C4-2B (cell line): ENCODE data around the gene DPH7.
"Not testable (repeated sequence)": the region's sequence is repeated elsewhere in the genome, so short reads cannot be mapped to it uniquely, and the experiment has no call there.

Experiments used
- H3K27ac ChIP-seq: fragments of 450-650 bp; 2 replicates; pipeline ENCODE4 v1.5.1; 2017
- ZFX ChIP-seq: fragments of 450-650 bp; IDR thresholded peaks from 2 replicates; pipeline ENCODE4 v1.6.1; 2017
- TF ChIP-seq, protein P1 (sequence below): fragments of 450-650 bp; conservative IDR thresholded peaks from 2 replicates; pipeline ENCODE4 v1.5.1; 2017; ENCODE audit warnings: mild to moderate bottlenecking

Gene DPH7

DNA sequence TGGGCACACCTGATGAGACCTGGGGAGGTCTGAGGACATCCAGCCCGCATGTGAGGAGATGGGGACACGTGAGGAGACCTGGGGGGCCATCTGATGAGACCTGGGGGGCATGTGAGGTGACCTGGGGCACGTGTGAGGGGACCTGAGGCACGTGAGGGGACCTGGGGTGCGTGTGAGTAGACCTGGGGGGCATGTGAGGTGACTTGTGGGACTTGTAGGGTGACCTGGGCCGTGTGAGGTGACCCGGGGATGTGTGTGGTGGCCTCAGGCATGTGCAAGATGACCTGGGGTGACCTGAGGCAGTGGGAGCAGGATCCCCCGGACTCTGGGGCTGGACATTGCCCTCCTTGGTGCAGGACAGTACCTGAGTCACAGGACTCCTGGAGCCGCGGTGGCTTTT lies 59.2 kb downstream of the DPH7 start:
- TF ChIP-seq, protein P1, sequence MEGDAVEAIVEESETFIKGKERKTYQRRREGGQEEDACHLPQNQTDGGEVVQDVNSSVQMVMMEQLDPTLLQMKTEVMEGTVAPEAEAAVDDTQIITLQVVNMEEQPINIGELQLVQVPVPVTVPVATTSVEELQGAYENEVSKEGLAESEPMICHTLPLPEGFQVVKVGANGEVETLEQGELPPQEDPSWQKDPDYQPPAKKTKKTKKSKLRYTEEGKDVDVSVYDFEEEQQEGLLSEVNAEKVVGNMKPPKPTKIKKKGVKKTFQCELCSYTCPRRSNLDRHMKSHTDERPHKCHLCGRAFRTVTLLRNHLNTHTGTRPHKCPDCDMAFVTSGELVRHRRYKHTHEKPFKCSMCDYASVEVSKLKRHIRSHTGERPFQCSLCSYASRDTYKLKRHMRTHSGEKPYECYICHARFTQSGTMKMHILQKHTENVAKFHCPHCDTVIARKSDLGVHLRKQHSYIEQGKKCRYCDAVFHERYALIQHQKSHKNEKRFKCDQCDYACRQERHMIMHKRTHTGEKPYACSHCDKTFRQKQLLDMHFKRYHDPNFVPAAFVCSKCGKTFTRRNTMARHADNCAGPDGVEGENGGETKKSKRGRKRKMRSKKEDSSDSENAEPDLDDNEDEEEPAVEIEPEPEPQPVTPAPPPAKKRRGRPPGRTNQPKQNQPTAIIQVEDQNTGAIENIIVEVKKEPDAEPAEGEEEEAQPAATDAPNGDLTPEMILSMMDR, result no peak
- TF ChIP-seq ZFX, result no peak
- H3K27ac ChIP-seq, result no peak overlapping the region

DNA sequence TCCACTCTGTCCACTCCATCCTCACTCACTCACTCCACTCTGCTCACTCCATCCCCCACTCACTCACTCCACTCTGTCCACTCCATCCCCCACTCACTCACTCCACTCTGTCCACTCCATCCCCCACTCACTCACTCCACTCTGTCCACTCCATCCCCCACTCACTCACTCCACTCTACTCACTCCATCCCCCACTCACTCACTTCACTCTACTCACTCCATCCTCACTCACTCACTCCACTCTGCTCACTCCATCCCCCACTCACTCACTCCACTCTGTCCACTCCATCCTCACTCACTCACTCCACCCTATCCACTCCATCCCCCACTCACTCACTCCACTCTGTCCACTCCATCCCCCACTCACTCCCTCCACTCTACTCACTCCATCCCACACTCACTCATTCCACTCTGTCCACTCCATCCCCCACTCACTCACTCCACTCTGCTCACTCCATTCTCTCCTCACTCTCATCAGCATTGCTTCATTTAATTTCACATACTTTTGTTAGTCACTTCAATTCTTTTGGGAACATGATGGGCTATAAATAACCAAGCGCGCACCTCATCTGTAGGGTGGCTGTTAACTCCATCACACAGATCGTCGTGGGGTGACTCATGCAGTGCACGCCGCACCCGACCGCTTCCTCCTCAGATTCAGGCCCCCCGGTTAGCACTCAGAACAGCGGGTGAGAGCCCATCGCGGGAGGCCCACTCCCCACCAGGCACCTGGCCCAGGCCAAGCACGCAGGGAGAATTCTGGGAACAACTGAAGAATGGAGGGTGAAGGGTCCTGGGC lies 59.9 kb downstream of the DPH7 start:
- H3K27ac ChIP-seq, result not testable (repeated sequence)

DNA sequence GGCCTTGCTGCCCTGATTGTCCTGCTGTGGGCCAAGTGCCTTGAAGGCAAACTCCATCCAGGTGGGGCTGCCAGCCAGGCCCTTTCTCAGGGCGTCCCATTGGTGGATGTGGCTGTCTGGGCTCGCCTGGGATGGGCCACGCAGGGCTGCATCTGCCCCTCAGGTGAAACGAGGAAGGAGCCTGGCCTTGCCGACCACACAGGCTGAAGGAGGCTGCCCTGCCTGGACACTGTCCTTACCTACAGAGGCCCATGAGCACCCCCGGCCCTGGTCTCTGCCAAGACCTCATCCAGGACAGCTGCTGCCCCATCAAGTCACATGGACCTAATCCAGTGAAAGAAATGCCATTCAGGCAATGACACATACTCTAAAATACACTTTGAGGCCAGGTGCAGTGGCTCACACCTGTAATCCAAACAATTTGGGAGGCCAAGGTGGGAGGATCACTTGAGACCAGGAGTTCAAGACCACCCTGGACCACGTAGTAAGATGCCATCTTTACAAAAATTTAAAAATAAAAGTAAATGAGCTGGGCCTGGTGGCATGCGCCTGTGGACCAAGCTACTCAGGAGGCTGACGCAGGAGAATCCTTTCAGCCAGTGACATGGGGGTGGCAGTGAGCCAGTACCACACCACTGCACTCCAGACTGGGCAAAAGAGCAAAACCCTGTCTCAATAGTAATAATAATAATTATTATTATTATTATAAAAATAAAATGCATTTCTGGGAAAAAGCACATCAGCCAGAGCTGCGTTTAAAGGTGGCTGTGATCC lies 62.4 kb downstream of the DPH7 start:
- H3K27ac ChIP-seq, result no peak overlapping the region
- TF ChIP-seq, protein P1, result no peak
- no peak for TF ChIP-seq ZFX

DNA sequence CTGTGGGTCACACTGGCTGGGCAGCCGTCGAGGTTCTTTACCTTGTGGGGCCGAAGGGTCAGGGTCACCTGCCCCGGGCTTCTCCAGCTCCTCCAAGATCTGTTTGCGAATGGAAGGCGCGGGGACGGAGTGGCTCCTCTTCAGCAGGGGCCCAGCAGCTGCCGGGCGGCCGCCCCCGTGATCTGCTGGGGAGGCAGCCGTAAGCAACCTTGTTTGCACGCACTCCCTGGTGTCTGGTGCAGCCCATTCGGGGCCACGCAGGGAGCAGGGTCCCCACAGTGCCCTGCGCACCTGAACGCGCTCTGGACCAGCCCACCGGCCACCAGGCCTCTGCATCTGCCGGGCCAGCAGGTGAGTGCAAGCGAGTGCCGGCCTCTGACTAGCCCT lies 63.4 kb downstream of the DPH7 start:
- no peak overlapping the region for H3K27ac ChIP-seq
- no peak for TF ChIP-seq ZFX
- TF ChIP-seq, protein P1, result no peak

DNA sequence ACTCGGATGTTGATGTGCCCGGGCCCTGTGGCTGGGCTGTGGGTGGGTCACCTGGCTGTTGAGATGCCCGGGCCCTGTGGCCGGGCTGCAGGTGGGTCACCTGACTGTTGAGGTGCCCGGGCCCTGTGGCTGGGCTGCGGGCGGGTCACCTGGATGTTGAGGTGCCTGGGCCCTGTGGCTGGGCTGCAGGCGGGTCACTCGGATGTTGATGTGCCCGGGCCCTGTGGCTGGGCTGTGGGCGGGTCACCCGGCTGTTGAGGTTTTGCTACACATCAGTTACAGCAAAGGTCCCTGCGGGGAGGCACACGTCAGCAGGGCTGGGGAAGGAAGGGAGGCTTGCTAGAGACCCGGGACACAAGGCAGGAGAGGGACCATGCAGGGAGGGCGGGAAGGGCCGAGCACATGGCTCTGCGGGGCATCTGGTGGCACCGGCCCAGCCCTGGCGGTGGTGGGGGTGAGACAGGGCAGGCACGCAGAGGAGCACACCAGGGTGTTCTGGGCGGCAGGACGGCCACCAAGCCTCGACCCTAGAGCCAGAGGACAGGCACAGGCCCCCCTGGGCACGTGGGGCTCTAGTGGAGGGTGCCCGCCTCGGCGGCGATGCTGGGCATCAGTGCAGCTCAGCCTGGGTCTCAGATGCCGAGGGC lies 63.9 kb downstream of the DPH7 start:
- TF ChIP-seq ZFX, result no peak

DNA sequence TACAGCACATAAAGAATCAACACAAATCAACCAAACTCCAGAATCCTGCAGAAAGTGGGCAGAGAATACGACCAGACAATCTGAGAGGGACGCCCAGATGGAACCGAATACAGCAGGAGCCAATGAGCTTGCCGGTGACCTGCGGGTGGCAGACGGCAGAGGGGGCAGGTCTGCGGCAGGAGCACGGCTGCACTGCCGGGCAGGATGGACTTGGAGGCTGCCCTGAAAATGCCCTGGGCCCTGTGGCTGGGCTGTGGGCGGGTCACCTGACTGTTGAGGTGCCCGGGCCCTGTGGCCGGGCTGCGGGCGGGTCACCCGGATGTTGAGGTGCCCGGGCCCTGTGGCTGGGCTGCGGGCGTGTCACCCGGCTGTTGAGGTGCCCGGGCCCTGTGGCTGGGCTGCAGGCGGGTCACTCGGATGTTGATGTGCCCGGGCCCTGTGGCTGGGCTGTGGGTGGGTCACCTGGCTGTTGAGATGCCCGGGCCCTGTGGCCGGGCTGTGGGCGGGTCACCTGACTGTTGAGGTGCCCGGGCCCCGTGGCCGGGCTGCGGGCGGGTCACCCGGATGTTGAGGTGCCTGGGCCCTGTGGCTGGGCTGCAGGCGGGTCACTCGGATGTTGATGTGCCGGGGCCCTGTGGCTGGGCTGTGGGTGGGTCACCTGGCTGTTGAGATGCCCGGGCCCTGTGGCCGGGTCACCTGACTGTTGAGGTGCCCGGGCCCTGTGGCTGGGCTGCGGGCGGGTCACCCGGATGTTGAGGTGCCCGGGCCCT lies 64.7 kb downstream of the DPH7 start:
- H3K27ac ChIP-seq, result not testable (repeated sequence)

More for the DNA sequence above, 63.9 kb downstream of the DPH7 start:
- no peak overlapping the region for H3K27ac ChIP-seq

DNA sequence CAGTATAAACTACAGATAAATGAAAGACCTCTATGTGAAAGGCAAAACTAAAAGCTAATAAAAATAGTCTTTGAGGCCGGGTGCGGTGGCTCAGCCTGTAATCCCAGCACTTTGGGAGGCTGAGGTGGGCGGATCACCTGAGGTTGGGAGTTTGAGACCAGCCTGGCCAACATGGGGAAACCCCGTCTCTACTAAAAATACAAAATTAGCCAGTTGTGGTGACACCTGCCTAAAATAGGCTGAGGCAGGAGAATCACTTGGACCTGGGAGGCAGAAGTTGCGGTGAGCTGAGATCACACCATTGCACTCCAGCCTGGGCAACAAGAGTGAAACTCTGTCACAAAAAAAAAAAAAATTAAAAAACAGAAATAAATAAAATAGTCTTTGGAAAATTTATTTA lies 65.6 kb downstream of the DPH7 start:
- H3K27ac ChIP-seq, result not testable (repeated sequence)

DNA sequence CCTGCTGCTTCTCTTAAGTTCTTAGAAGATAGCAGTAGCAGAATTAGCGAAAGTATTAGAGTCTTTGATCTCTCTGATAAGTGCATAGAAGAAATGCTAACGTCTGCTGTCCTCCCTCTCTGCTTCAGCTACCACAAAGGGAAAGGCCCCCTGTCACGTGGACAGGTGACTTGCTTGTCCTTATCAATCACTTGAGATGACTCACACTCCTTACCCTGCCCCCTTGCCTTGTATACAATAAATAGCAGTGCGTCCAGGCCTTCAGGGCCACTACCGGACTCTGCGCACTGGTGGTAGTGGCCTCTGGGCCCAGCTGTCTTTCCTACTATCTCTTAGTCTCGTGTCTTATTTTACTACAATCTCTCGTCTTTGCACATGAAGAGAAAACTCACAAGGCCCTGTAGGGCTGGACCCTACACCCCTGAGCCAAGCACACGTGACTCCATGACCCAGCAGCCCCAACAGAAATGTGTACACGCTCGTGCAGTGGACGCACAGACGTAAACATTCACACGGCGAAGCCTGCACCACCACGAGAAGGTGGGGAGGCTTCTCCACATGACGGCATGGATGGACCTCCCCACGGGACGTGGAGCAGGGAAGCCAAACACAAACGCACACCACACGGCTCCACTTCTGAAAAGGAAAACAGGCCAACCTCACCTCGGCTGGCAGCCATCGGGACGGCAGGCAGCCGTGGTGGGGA lies 66.8 kb downstream of the DPH7 start:
- no peak overlapping the region for H3K27ac ChIP-seq

DNA sequence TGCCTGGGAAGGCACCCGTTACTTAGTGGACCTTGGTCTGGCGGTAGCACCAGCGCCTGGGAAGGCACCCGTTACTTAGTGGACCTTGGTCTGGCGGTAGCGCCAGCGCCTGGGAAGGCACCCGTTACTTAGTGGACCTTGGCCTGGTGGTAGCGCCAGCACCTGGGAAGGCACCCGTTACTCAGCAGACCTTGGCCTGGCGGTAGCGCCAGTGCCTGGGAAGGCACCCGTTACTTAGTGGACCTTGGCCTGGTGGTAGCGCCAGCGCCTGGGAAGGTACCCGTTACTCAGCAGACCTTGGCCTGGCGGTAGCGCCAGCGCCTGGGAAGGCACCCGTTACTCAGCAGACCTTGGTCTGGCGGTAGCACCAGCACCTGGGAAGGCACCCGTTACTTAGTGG lies 67.6 kb downstream of the DPH7 start:
- H3K27ac ChIP-seq, result not testable (repeated sequence)

More for the DNA sequence above, 66.8 kb downstream of the DPH7 start:
- TF ChIP-seq ZFX, result no peak
- TF ChIP-seq, protein P1, result no peak
